A673 (cell line): Measurements from ENCODE around the gene TP53. TPM values are rescaled to one million over a fixed set of nuclear protein-coding genes. Genes with fewer than 3 reads are reported as not detected.

Experiments used
- BruUV-seq: library from RNA; stranded (reverse); fragments of 400-500 nt; replicated peaks from 2 replicates; lab custom pipeline; 2021; lab: Mats Ljungman, UMichigan
- CTCF ChIA-PET: fragments of 300-600 bp; sonication (Branson Sonifier 250); formaldehyde crosslinking; loops from one replicate; lab custom pipeline; 2022; ENCODE audit warnings: antibody characterized with exemption; lab: Charles Lee
- POLR2A ChIA-PET: fragments of 300-600 bp; sonication (Branson Sonifier 250); formaldehyde crosslinking; loops from one replicate; lab custom pipeline; 2022; ENCODE audit warnings: antibody characterized with exemption; ENCODE audit not compliant: low non-redundant PET; lab: Charles Lee
- DNase-seq: peaks from one replicate; pipeline ENCODE4 v3.0.0-alpha.2; 2015; ENCODE audit warnings: low spot score
- H3K27ac ChIP-seq: fragments of 200-600 bp; sonication (generic); 2 replicates; pipeline ENCODE4 v1.5.1; 2016; ENCODE audit warnings: mixed run types, low read depth, mild to moderate bottlenecking, mixed read lengths, antibody characterized with exemption, low read length; ENCODE audit not compliant: poor library complexity, severe bottlenecking
- H3K27me3 ChIP-seq: fragments of 200-600 bp; sonication (generic); replicated peaks from 2 replicates; pipeline ENCODE4 v1.6.1; 2017; ENCODE audit warnings: mixed run types, low read depth, mild to moderate bottlenecking, mixed read lengths, antibody characterized with exemption, low read length; ENCODE audit not compliant: insufficient read depth, poor library complexity
- H3K36me3 ChIP-seq: fragments of 200-600 bp; sonication (generic); 2 replicates; pipeline ENCODE4 v1.6.1; 2016; ENCODE audit warnings: mixed run types, mild to moderate bottlenecking, mixed read lengths, antibody characterized with exemption, low read length; ENCODE audit not compliant: insufficient read depth, poor library complexity, severe bottlenecking
- H3K4me1 ChIP-seq: fragments of 200-600 bp; sonication (generic); 2 replicates; pipeline ENCODE4 v1.6.1; 2017; ENCODE audit warnings: mixed run types, mild to moderate bottlenecking, mixed read lengths, antibody characterized with exemption, low read length; ENCODE audit not compliant: insufficient read depth, poor library complexity, severe bottlenecking
- H3K4me3 ChIP-seq: fragments of 200-600 bp; sonication (generic); 2 replicates; pipeline ENCODE4 v1.5.1; 2016; ENCODE audit warnings: low read depth, mixed run types, mild to moderate bottlenecking, mixed read lengths, low read length; ENCODE audit not compliant: poor library complexity, severe bottlenecking
- H3K9me3 ChIP-seq: fragments of 200-600 bp; sonication (generic); 2 replicates; pipeline ENCODE4 v1.6.1; 2016; ENCODE audit warnings: mixed run types, low read depth, mild to moderate bottlenecking, mixed read lengths, antibody characterized with exemption, low read length; ENCODE audit not compliant: poor library complexity, severe bottlenecking
- EZH2 ChIP-seq: fragments of 200-600 bp; sonication (generic); IDR thresholded peaks from 2 replicates; pipeline ENCODE4 v1.6.1; 2017; ENCODE audit warnings: borderline replicate concordance, low read depth, mild to moderate bottlenecking, mixed read lengths, antibody characterized with exemption, low read length; ENCODE audit not compliant: poor library complexity, severe bottlenecking
- intact Hi-C: fragments of 100-400 bp; cut with micrococcal nuclease; formaldehyde crosslinking; loops from one replicate; pipeline ENCODE4 v1.10.0; 2022; ENCODE audit not compliant: unreplicated experiment
- total RNA-seq: library from RNA; stranded (reverse); gene quantifications from 2 replicates; pipeline ENCODE4 v1.2.3, GENCODE V29; 2021
- TF ChIP-seq, protein P1 (sequence below): fragments of 300-800, 200-600 bp; sonication (generic); conservative IDR thresholded peaks from 2 replicates; pipeline ENCODE4 v1.5.1; 2017; ENCODE audit warnings: low read depth, mild to moderate bottlenecking, antibody characterized with exemption, low read length, moderate library complexity, mixed read lengths

Gene TP53
- total RNA-seq, 1 experiment from 2014 or later: 34.8 TPM

DNA sequence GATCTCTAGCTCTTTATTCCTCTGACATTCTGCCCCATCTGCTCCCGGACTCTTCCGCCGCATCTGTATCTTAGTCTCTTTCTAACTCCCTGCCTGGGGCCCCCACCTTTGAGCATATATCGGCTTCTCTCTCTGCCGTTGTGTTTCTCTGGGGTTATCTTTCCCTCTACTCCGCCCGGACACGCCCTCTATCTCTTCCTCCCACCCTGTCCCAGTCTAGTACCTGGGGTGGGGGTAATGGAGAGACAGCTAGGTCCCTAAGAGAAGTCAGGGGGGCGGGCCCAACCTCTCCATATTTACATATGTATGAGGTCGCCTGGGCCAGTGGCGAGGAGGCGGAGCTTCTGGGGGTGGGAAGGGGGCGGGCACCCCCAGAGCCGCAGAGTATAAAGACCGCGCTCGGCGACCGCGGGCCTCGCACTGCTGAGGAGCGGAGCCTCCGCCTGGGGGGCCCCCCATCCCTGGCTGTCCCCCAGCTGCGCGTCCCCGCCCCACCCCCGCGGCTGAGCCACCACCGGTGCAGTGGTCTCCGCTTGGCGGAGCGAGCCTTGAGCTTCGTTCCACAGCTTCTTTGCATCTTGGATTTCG, 36.7 kb downstream of the TP53 start, which contains the start of gene ATP1B2:
TSS of gene ATP1B2 (plus strand) at position 418 of the 588 bp plus-strand sequence. CDS start 593 bp downstream, outside the sequence.
- ChIA-PET CTCF (interaction anchor here (0.5 to 1.3 kb wide), 5 partner anchors 22 to 185 kb away, joined by 3 to 7 read pairs (median 5); no protein-coding TSS in a partner anchor), POLR2A (interaction anchor here (0.6 to 1.1 kb wide), 7 partner anchors 9 to 209 kb away, joined by 3 to 10 read pairs (median 4); partner anchors contain the start of genes NAA38 and SAT2)
- peak within 1 kb of the TSS; percentile 66 for H3K4me3 ChIP-seq
- H3K9me3 ChIP-seq: no peaks in the 10 kb centered on the region
- peak; percentile 84 for DNase-seq
- no TSS peak for BruUV-seq
- H3K4me1 ChIP-seq: no peaks in the 10 kb centered on the region
- H3K27ac ChIP-seq: no peak within 1 kb of the TSS
- peaks cover 14% of the 10 kb centered on the region for H3K27me3 ChIP-seq
- intact Hi-C loops: no loop called here
- H3K36me3 ChIP-seq: no peaks in the 10 kb centered on the region
- TF ChIP-seq, protein P1, sequence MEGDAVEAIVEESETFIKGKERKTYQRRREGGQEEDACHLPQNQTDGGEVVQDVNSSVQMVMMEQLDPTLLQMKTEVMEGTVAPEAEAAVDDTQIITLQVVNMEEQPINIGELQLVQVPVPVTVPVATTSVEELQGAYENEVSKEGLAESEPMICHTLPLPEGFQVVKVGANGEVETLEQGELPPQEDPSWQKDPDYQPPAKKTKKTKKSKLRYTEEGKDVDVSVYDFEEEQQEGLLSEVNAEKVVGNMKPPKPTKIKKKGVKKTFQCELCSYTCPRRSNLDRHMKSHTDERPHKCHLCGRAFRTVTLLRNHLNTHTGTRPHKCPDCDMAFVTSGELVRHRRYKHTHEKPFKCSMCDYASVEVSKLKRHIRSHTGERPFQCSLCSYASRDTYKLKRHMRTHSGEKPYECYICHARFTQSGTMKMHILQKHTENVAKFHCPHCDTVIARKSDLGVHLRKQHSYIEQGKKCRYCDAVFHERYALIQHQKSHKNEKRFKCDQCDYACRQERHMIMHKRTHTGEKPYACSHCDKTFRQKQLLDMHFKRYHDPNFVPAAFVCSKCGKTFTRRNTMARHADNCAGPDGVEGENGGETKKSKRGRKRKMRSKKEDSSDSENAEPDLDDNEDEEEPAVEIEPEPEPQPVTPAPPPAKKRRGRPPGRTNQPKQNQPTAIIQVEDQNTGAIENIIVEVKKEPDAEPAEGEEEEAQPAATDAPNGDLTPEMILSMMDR: no peak
- TF ChIP-seq EZH2: no peak

DNA sequence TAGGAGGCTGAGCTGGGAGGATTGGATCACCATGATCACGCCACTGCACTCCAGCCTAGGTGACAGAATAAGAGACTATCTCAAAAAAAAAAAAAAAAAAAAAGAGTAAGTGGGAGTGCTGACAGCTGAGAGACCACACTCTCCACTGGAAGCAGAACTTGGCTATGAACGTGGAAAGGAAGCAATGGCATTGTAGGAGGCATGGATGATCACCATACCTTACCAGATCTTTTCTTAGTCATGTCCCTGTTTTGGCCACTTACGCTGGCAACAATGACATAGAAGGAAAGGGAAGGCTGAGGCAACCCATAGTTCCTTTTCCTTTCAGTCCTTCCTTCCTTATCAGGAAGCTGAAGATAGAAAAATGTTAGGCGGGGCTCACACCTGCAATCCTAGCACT, 40.3 kb downstream of the TP53 start:
- BruUV-seq: no TSS peak
- Histone ChIP-seq H3K36me3 (no peaks in the 10 kb centered on the region), H3K4me3 (no peak overlapping the region), H3K27me3 (peaks cover 6% of the 10 kb centered on the region), H3K27ac (no peak overlapping the region), H3K9me3 (no peaks in the 10 kb centered on the region), H3K4me1 (no peaks in the 10 kb centered on the region)
- ChIA-PET POLR2A (no interaction called here), CTCF (interaction anchor here (0.7 kb wide), 1 partner anchor 47 kb away, joined by 9 read pairs; no protein-coding TSS in a partner anchor)
- no peak for TF ChIP-seq EZH2
- TF ChIP-seq, protein P1: no peak
- no peak for DNase-seq
- intact Hi-C loops: no loop called here

DNA sequence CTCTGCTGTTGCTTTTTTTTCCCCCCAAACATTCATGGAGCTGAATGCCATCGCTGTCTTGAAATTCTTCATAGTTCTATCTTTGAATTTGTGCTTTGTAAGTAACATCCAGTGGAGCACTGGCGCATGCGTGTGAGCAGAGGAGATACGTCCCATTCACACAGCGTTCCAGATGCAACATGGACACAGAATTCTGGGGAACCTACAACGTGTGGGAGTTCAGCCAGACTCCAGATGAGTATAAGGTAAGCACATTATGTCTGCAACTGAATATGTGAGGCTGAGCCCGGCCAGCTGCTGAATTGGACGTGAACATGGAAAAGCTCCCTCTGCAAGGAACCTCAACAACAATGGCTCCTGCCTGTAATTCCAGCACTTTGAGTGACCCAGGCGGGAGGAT, 40.8 kb downstream of the TP53 start:
- no peaks in the 10 kb centered on the region for H3K9me3 ChIP-seq
- DNase-seq: no peak
- H3K4me3 ChIP-seq: no peak overlapping the region
- TF ChIP-seq EZH2: no peak
- TF ChIP-seq, protein P1: no peak
- ChIA-PET POLR2A (no interaction called here), CTCF (interaction anchor here (0.7 kb wide), 1 partner anchor 48 kb away, joined by 9 read pairs; no protein-coding TSS in a partner anchor)
- intact Hi-C loops: no loop called here
- no peak overlapping the region for H3K27ac ChIP-seq
- no peaks in the 10 kb centered on the region for H3K4me1 ChIP-seq
- no peaks in the 10 kb centered on the region for H3K36me3 ChIP-seq
- H3K27me3 ChIP-seq: peaks cover under 1% of the 10 kb centered on the region
- no TSS peak for BruUV-seq
